Measurements from ENCODE around the gene SLC1A5. TPM values are rescaled to one million over a fixed set of nuclear protein-coding genes. Genes with fewer than 3 reads are reported as not detected.

Gene SLC1A5
- total and polyA plus RNA-seq, 2 experiments from 2014 or later, result 103 to 272 TPM

GRCh38 chr19:46785980-46786235 lies 2.5 kb downstream of the SLC1A5 start (continued):
- no peak for TF ChIP-seq ZNF462 (CRISPR knock-in tag; IDR thresholded peaks at IDR 0.05)

GRCh38 chr19:46785054-46785979 lies 3.1 kb downstream of the SLC1A5 start:
- Histone ChIP-seq H3K4me2 (peak overlapping the region; percentile 99), H4K20me1 (replicated peaks; ENCODE audit: insufficient read depth) (peaks cover 39% of the 10 kb centered on the region), H3K36me3 (ENCODE audit: insufficient read depth) (peaks cover 45% of the 10 kb centered on the region), H3K4me1 (ENCODE audit: insufficient read depth) (peaks cover 28% of the 10 kb centered on the region), H3K27me3 (ENCODE audit: insufficient read depth) (peaks cover 6% of the 10 kb centered on the region), H3K4me3 (peak overlapping the region; percentile 98), H3K9me2 (ENCODE audit: insufficient read depth) (no peaks in the 10 kb centered on the region), H3K27ac (ENCODE audit: low read depth) (peak overlapping the region; percentile 94), H3K79me2 (replicated peaks; ENCODE audit: insufficient read depth) (peaks cover 76% of the 10 kb centered on the region), H3F3A (replicated peaks; ENCODE audit: low read depth) (peaks cover 36% of the 10 kb centered on the region), H2AFZ (no peak overlapping the region)
- peak overlapping the region; percentile 100 for H3K27ac Mint-ChIP-seq
- H3K4me3 Mint-ChIP-seq, result peak overlapping the region; percentile 97
- peaks cover 36% of the 10 kb centered on the region for H3K27me3 Mint-ChIP-seq (ENCODE audit: insufficient read depth, low read depth, poor library complexity)
- DNase-seq (ENCODE audit: low spot score), result no peak
- peaks cover 41% of the 10 kb centered on the region for H3K4me1 Mint-ChIP-seq
- H3K9me3 Mint-ChIP-seq, result peaks cover 5% of the 10 kb centered on the region; the same call in 1 of the 3 replicates
- H3K36me3 Mint-ChIP-seq (ENCODE audit: low read depth), result peaks cover 71% of the 10 kb centered on the region
- ATAC-seq, result no peak
- TF ChIP-seq NANOG (IDR thresholded peaks at IDR 0.05; ENCODE audit: borderline replicate concordance) (no peak), EZH2phosphoT487 (IDR thresholded peaks at IDR 0.05; ENCODE audit: unreplicated experiment) (no peak), CTCF (conservative IDR thresholded peaks at IDR 0.05; ENCODE audit: low read depth in 2 of 2) (no peak), STAT1 (IDR thresholded peaks at IDR 0.05; ENCODE audit: unreplicated experiment) (no peak), JUNB (IDR thresholded peaks at IDR 0.05; ENCODE audit: unreplicated experiment) (no peak), CREB1 (CRISPR knock-in tag; IDR thresholded peaks at IDR 0.05; ENCODE audit: low read depth) (no peak), ZNF331 (CRISPR knock-in tag; IDR thresholded peaks at IDR 0.05; ENCODE audit: low read depth) (no peak)
